ENCODE measurements around the gene RPP30.

Gene RPP30

DNA sequence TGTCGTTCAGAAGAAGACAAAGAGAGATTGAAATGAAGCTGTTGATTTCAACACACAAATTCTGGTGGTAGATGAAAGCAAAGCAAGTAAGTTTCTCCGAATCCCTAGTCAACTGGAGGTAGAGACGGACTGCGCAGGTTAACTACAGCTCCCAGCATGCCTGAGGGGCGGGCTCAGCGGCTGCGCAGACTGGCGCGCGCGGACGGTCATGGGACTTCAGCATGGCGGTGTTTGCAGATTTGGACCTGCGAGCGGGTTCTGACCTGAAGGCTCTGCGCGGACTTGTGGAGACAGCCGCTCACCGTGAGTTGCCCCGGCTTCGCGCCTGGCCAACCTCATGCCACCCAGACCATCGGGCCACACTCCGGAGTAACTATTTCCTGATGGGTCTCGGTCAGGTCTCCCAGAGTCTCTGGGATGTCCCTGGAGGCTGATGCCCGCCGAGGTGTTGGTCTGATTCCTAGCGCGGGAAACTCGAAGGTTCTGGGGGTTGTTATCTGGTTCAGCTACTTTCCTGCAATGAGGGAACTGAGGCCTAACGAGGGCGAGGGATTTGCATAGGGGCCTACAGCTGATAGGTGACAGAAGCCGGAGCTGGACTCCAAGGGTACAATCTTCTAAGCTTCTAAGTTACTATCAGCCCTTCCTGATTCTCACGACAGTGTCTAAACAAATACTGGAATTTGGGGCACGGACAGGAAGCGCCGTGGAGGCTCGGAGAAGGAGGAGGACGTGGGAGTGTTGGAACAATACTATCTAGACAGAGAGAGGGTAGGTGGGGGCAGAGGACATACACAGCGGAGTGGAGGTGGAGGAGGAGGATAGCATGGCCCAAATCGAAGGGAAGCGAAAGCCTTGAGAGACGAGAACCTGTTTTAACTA is at the start of gene RPP30:
Gene RPP30 (plus strand): TSS at position 209 of the 882 bp plus-strand sequence. CDS start 13 bp downstream, at position 222.
- DNase-seq (ENCODE audit: low read depth) = peak; percentile 70

DNA sequence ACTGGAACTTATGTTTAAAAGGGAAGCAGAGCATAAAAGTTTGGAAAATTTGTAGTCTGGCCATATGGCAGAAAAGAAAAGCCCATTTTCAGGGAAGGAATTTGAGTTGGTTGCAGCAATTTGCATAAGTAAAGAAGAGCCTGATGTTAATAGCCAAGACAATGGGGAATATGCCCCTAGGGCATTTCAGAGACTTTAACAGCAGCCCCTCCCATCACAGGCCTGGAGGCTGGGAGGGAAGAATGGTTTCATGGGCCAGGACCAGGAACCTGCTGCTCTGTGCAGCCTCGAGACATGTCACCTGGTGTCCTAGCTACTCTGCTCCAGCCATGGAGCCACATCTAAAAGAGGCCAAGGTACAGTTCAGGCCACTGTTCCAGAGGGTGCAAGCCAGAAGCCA is 49.3 kb upstream of the RPP30 start:
- no peak for DNase-seq (ENCODE audit: low read depth)

DNA sequence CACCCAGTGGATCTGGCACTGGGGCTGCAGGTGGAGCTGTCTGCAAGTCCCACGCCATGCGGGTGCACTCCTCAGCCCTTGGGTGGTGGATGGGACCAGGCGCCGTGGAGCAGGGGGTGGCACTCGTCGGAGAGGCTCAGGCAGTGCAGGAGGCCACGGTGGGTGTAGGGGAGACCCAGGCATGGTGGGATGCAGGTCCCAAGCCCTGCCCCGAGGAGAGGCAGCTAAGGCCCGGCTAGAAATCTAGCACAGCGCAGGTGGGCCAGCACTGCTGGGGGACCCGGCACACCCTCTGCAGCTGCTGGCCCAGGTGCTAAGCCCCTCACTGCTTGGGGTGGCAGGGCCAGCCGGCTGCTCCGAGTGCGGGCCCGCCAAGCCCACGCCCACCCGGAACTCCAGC is 39.7 kb upstream of the RPP30 start:
- DNase-seq (ENCODE audit: low read depth) = no peak

DNA sequence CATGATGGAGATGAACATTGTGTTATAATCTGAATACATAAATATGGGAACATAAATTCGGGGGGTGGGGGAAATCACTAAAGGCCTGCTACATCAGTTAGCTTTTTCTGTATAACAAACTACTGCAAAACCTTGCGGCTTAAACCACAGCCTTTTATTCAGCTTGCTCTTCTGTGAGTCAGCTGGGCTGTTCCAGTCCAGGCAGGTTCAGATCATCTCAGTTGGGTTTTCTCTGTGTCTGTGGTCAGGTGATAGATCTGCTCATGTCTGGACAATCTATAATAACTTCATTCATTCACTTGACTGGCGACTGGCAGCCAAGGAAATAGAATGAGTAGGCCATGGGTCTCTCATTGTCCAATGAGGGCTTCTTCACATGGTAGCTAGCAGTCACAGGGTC is 37.4 kb upstream of the RPP30 start:
- DNase-seq (ENCODE audit: low read depth) = no peak

DNA sequence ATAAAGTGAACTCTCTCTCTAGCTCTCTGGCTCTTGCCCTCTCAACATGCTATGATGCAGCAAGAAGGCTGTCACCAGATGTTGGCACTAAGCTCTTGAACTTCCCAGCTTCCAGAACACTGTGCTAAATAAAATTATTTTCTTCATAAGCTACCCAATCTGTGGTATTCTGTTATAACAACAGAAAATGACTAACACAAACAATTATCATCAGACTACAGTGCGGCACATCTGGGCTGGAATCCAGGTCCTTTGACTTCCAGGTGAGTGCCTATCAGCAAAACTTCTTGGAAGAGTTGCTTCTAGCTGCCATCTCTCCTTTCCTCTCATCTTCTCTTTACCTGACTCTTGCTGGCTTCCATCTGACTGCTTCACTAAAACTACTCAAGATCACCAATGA is 34.3 kb upstream of the RPP30 start:
- DNase-seq (ENCODE audit: low read depth) = no peak

DNA sequence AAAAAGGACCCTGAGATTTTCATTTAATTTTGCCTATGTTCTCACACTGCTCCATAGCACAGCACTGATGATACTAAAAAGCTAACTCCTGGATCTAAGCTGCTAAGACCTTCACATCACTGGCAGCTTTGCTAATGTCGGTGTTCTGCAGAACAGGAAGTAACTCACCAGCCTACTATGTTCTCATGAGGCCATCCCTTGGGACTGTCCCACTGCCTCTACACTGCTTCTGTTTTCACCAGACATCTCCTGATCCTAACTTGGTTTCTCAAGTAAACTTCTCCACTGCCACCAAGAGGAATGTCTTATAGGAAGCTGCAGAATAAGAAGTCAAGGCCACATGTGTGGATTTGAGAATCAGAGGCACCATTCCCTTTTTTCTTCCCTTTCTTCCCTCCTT is 29.0 kb upstream of the RPP30 start:
- no peak for DNase-seq (ENCODE audit: low read depth)

DNA sequence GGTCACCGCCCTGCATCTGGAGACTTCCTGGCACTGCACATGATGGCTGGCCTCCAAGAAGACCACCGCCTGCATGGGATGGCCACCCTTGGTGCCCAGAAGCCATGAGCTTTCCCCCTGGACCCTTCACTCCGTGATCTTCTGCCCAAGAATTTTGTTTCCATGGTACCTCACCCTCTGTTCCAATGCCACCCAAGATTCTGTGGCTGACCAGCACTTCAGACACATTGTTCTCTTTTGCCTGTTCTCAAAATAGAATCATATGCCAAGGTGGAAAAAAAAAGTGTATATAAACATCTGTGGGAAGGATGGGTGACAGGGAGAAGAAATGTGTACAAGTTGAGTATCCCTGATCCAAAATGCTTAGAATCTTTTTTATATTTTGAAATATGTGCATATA is 26.0 kb upstream of the RPP30 start:
- no peak for DNase-seq (ENCODE audit: low read depth)

DNA sequence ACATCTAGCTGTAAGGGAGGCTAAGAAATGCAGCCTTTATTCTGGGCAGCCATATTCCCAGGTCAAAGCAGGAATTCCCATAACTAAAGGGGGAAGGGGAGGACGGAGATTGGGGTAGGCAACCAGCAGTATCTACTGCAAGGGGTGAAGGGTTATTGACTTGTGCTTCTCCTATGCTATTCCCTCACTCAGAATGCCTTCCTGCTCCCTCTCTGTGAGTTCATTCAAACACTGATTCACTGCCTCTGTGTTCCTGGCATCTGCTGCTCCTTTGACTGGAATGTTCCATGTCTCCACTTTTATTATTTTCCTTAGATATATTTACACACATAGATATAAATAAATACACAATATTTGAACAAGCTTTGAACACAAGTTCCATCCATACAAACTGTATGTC is 25.0 kb upstream of the RPP30 start:
- no peak for DNase-seq (ENCODE audit: low read depth)

DNA sequence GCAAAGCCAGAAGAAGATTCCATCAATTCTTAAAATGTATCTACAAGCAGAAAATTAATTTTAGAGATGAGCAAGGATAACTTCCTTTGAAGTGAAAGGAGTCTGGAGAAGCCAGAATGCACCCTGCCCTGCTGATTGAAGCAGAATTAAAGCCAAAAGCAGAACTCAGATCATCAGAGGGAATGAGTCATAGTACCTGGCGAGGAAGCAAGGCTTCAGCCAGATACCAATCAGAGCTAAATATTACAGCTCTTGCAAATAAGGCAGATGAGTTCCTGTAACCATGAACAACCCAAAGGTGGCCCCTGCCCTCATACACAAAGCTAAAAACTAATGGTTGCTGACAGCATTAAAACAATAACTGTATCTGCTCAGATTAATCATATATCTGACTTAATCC is 24.3 kb upstream of the RPP30 start:
- DNase-seq (ENCODE audit: low read depth) = no peak

DNA sequence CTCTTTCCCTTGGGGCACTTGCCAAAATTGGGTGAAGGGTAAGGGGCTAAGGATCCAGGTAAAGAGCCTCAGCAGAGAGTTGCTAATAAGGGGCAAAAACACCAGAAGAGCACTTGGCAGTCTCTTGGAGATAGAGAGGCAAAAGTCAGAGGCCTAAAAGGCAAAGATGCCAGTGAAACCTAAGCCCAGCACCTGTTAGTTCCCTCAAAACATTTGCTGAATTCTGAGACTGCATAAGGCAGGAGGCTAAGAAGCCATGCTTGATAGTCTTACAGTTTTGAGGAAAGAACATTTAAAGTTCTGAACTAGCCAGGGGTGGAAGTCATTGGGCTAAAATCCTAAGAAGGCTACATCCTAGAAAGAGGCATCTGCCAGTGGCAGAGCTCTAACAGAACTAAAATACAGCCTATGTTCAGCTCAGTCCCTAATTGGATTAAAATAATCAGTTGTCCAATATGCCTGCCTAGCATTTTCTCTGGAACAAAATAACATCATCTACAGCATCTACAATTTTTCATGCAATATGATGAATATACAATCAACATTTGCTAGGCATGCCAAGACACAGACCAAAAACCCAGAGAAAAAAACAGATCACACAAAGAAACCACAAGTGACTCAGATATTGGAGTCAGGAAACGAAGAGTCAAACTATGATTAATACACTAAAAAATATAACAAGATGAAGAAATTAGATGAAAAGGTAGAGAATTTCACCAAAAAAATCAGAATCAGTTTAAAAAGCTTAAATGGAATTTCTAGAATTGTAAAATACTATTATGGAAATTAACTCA is 21.6 kb upstream of the RPP30 start:
- DNase-seq (ENCODE audit: low read depth) = no peak

DNA sequence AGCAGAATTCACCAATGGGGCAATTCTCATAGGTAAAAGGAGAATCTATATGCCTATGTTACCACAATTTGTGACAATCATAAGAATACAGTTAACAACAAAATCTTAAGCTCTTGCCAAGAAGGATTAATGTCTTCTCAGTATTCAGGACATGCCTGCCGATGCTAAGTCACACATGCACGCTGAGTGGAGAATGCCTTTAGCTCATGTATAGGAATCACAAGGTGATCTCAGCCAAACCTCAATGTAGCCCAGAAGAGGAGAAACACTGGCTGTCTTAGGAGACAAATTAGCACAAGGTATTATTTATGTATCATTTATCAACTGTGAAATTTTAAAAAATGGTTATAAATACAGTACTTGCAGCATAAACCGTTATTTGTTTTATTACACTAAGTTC is 16.6 kb upstream of the RPP30 start:
- no peak for DNase-seq (ENCODE audit: low read depth)

DNA sequence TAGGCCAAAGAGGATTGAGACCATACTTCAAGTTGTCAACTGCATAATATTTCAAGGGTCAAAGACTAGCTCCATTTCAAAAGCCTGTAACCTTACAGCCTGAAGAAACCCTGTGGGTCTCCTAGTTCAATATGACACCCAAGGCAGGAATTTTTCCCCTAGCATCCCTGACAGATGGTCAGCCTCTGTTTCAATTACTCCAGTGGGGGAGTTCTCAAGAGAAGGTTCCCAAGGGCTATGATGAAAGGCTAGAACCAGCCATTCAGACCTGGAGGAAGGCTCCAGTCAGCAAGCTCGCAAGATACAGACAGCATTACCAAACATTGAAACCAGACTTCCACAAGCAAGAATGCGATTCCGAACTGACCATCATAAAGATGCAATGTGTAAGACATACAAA is 15.5 kb upstream of the RPP30 start:
- no peak for DNase-seq (ENCODE audit: low read depth)

DNA sequence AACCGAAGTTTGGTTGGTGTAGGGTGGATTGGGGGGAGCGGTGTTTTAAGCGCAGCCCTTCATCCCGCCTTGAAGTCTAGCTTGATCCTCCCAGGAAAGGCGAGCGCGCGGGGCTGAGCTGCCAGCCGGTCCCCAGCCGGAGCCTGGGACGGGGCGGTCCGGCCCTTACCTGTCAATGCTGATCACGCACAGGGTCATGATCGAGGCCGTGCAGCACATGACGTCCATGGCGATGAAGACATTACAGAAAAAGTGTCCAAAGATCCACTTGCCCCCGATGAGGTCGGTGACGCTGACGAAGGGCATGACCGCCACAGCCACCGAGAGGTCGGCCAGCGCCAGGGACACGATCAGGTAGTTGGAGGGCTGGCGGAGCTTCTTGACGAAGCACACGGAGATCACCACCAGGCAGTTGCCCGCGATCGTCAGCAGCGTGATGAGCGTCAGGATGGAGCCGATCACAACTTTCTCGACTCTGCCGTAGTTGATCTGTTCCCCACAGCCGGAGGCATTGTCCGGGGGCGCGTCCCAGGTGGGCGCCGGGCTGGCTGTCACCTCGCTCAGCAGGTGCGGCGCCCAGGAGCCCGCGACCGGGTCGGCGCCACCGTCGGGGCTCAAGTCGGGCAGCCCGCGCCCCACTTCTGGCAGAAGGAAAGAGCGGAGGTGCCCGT is 14.7 kb upstream of the RPP30 start:
- no peak for DNase-seq (ENCODE audit: low read depth)

DNA sequence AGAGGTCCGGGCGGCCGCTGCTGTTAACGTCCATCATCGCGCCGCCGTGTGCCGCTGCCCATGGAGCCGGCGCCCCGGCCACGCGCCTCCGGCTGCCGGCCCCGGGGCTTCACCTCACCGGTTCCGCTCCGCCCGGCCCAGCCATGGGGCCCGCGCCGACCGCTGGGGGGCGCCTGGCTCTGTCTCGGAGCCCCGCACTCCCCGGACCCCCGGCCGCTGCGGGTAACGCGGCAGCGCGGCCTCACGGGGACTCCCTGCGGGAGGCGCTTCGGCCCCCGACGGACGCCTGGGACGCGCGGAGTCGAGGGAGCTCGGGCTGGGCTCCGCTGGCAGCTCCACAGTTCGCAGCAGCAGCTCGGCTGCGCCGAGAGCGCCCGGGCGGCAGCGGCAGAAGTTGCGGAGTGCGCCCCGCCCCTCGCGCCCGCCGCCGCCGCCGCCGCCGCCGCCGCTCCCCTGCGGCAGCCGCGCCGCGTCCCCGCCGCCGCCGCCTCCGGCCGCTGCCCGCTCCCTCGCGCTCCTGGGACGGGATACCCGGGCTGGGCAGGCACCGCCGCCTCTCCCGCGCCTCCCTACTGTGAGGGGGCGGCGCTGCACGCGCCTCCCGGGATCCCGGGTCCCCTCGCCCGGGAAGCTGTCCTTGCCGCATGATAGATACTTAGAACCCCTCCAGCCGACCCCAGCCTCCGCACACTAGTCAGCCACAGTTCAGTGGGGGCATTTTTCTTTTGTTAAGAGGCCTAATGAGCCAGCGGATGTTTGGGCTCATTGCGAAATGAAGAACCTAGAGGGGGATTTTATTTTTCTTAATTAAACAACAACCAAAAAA is 13.9 kb upstream of the RPP30 start, which contains the start of gene HTR7:
Gene HTR7 (minus strand): TSS at position 405 of the 826 bp plus-strand sequence. CDS start 368 bp downstream, at position 37.
- peak; percentile 25 for DNase-seq (ENCODE audit: low read depth)

DNA sequence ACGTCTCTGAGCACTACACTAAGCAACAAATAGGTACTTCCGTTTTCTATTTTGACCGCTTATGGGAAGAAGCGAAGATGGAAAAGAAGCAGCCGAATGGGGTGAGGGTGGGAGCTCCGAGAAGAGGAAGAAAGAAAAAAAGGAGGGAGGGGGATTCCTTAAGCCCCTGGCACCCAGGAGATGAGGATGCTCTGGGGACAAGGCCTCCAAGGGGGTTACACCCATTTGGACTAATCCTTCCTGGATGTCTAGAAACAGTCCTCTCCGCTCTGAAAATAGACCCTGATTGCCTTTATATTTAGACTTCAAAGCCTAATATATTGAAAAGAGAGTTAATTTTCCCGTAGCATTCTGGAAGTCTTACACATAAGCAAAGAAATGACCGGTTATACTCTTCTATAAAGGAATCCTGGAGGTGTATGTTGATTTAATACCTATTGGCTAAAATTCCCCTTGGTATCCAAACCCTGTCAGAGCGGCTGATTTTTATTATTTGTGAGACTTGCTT is 13.3 kb upstream of the RPP30 start:
- no peak for DNase-seq (ENCODE audit: low read depth)

DNA sequence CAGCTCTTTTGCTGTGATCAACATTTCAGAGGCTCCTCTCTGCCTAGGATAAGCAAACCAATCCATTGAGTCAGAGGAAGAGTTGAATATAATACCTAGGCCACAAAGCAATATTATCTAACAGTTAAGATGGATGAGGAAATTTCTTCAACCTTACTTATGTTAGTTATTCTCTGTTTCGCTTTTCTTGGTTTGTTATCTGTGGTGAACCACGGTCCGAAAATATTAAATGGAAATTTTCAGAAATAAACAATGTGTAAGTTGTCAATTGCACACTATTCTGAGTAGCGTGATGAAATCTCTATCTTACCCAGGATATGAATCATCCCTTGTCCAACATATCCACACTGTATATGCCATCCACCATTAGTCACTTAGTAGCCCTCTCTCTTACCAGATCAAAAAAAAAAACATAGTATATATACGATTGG is 12.4 kb upstream of the RPP30 start:
- no peak for DNase-seq (ENCODE audit: low read depth)

DNA sequence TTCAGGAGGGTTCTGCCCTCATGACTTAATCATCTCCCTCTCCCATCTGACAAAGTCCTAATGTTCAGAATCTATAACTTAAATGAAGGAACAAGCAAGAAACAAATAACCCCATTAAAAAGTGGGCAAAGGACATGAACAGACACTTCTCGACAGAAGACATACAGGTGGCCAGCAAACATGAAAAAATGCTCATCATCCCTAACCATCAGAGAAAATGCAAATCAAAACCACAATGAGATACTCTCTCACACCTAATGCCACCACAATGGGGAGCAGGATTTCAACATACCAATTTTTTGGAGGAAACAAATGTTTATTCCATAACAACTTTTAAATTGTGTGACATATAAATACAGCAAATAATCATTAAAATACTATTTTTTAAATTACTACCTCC is 11.0 kb upstream of the RPP30 start:
- DNase-seq (ENCODE audit: low read depth) = no peak

DNA sequence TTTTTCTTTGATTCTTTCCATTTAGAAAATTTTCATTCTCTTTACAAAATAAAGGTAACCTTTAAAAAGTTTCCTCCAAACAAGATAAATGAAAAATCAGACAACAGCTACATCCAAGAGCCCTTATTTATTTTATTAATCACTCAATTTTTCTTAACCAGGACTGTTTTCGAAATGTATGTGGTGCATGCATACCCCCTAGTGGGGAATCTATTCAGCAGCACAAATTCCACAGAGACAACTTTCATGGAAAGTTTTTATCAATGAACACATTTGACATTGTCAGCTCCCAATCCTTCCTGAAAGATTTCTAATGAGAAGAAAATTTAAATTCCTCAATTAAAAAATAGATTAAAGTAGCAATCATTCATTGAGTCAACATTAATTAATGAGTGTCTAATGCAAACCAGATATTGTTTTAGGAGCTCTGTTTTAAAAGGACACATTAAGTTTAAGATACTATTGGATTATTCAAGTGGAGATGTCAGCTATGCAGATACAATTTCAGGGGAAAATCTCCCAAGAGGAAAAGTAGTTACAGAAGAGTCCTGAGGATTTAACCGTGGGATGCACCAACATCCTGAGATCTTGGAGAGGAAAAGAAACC is 8.8 kb upstream of the RPP30 start:
- DNase-seq (ENCODE audit: low read depth) = no peak

DNA sequence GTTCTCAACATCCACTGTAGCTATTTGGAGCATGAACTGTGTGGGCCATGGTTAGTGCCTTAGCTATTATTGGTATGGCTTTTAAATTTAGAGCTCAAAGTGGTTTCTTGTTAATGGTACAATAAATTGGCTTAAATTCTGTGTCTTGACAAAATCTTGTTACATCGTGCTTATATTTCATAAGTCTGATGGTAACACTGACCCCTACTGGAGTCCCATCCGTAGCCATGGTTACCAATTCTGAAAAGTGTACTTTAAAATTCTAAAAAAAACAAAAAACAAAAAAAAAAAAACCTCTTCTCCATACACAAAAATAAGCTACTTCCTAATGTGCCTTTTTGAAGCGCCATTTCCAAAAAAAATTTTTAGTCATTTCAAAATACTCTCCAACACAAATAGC is 6.4 kb upstream of the RPP30 start:
- DNase-seq (ENCODE audit: low read depth) = no peak

DNA sequence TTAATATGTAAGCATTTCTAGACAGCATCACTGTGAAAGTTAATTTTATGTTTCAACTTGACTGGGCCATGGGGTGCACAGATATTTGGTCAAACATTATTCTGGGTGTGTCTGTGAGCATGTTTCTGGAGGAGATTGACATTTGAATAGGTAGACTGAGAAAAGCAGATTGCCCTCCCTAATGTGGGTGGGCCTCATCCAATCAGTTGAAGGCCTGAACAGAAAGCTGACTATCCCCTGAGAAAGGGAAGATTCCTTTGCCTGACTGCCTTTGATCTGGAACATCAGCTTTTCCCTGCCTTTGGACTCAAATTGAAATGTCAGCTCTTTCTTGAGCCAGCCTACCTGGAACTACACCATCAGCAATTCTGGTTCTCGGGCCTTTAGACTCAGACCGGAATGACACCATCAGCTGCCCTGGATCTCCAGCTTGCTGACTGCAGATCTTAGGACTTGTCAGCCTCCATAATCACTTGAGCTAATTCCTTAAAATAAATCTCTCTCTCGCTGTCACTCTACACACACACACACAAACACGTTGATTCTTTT is 5.7 kb upstream of the RPP30 start:
- no peak for DNase-seq (ENCODE audit: low read depth)

DNA sequence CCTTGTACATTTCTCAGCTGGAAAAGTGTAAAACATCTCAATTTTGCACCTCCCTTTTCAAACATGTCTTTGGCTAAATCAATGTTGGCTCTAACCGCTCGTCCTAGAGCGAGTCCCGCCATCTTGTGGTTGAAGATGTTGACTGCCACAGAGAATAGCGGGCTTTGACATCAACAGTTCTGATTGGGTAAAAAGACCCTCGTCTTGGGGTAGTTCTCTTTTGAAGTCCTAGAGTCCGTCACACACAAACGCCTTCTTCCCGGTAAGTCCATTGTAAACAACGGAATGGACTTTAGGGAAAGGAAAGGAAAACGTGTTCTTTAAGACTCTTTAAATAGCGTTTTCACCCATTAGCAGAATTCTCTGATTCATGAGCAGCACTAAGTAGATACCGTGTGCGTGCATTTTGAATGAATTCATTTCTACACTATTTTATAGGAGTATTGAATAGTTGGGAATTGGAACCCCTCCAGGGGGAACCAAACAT is 452 bp upstream of the RPP30 start:
- DNase-seq (ENCODE audit: low read depth) = no peak

Data from stimulated activated CD8-positive, alpha-beta memory T cell treated with anti-CD3 and anti-CD28 coated beads, Interleukin-12 subunit alpha, Interleukin-12 subunit beta, amount 100 ng/mL, for 1 hour (primary cell).